NCI-H1105 (cell line): ENCODE data around the gene KRT34.
"Not testable (repeated sequence)": the region's sequence is repeated elsewhere in the genome, so short reads cannot be mapped to it uniquely, and the experiment has no call there.

Experiments
- DNase-seq: peaks from one replicate; lab custom pipeline; 2025; lab: John Stamatoyannopoulos, UW

Gene KRT34

GRCh38 chr17:41366070-41366469 lies 16.0 kb downstream of the KRT34 start:
- DNase-seq: no peak

GRCh38 chr17:41363881-41364280 lies 18.2 kb downstream of the KRT34 start:
- DNase-seq: no peak

- DNase-seq: no peak
Observed at GRCh38 chr17:41360296-41360995, 21.7 kb downstream of the KRT34 start.

- DNase-seq: no peak
Observed at GRCh38 chr17:41354536-41354935, 27.6 kb downstream of the KRT34 start.

GRCh38 chr17:41352597-41353366 lies 29.3 kb downstream of the KRT34 start:
- peak; percentile 19 for DNase-seq

GRCh38 chr17:41351177-41351576 lies 30.9 kb downstream of the KRT34 start:
- DNase-seq: no peak

GRCh38 chr17:41350381-41350878 lies 31.7 kb downstream of the KRT34 start, which contains the start of gene KRT33A:
KRT33A (minus strand) TSS chr17:41350828; CDS start chr17:41350767, 61 bp downstream.
- not testable (repeated sequence) for DNase-seq

GRCh38 chr17:41347869-41348760 lies 34.0 kb downstream of the KRT34 start:
- DNase-seq: no peak

GRCh38 chr17:41346421-41346820 lies 35.7 kb downstream of the KRT34 start:
- not testable (repeated sequence) for DNase-seq

- DNase-seq: no peak
Observed at GRCh38 chr17:41345992-41346391, 36.1 kb downstream of the KRT34 start.

- no peak for DNase-seq
Observed at GRCh38 chr17:41343029-41343428, 39.1 kb downstream of the KRT34 start.

- DNase-seq: no peak
Observed at GRCh38 chr17:41340934-41341861, 40.9 kb downstream of the KRT34 start.

GRCh38 chr17:41340494-41340893 lies 41.6 kb downstream of the KRT34 start:
- DNase-seq: no peak

GRCh38 chr17:41339571-41340172 lies 42.4 kb downstream of the KRT34 start:
- DNase-seq: no peak

GRCh38 chr17:41338961-41339485 lies 43.1 kb downstream of the KRT34 start:
- no peak for DNase-seq

- no peak for DNase-seq
Observed at GRCh38 chr17:41335747-41336146, 46.4 kb downstream of the KRT34 start.

- DNase-seq: no peak
Observed at GRCh38 chr17:41334385-41335305, 47.5 kb downstream of the KRT34 start.

GRCh38 chr17:41333836-41334235 lies 48.3 kb downstream of the KRT34 start:
- DNase-seq: no peak

- DNase-seq: no peak
Observed at GRCh38 chr17:41333098-41333497, 49.0 kb downstream of the KRT34 start.
